HTR-8/SVneo (cell line): ENCODE measurements around the gene FCHSD2.
A peak's percentile ranks its signal among the peaks of the same experiment; 100 is the strongest.
"Not testable (repeated sequence)": the region's sequence is repeated elsewhere in the genome, so short reads cannot be mapped to it uniquely, and the experiment has no call there.

Source experiments
- DNase-seq: peaks from one replicate; pipeline ENCODE4 v3.0.0; 2011; ENCODE audit warnings: low spot score, mixed read lengths; ENCODE audit not compliant: insufficient read length
- FAIRE-seq: peaks from 2 replicates; lab custom pipeline; 2011; peaks lifted over from hg19 to GRCh38; lab: Jason Lieb, UNC

FCHSD2 gene

GRCh38 chr11:73077454-73077853 lies 64.7 kb downstream of the FCHSD2 start:
- no peak for DNase-seq
- no peak for FAIRE-seq

DNA sequence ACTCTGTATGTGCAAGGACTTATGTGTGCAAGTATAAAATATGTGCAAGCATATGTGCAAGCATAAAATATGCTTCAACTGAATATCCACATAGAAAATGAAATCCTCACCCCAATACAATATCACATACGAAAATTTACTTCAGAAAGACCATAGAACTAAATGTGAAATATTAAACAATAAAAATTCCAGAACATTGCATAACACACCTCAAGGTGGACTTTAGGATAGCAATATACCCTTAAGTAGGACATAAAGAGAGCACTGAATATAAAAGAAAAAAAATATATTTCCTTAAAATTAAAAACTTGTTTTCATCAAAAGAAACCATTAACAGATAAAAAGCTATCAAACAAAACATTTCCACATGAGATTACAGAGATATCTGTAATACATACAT lies 67.8 kb downstream of the FCHSD2 start:
- FAIRE-seq (no peak), DNase-seq (no peak)

- DNase-seq (no peak), FAIRE-seq (no peak)
Observed at GRCh38 chr11:73072935-73073481, 69.1 kb downstream of the FCHSD2 start.

GRCh38 chr11:73070653-73071052 lies 71.5 kb downstream of the FCHSD2 start:
- no peak for DNase-seq
- FAIRE-seq = no peak

DNA sequence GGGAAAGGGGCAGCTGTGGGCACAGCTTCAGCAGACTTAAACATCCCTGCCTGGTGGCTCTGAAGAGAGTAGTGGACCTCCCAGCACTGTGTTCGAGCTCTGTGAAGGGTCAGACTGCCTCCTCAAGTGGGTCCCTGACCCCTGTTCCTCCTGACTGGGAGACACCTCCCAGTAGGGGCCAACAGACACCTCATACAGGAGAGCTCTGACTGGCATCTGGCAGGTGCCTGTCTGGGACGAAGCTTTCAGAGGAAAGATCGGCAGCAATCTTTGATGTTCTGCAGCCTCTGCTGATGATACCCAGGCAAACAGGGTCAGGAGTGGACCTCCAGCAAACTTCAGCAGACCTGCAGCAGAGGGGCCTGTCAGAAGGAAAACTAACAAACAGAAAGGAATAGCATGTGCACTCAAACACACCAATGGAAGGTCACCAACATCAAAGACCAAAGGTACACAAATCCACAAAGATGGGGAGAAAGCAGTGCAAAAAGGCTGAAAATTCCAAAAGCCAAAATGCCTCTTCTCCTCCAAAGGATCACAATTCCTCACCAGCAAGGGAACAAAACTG lies 80.2 kb downstream of the FCHSD2 start:
- DNase-seq, FAIRE-seq: not testable (repeated sequence)

- FAIRE-seq, DNase-seq: not testable (repeated sequence)
Observed at GRCh38 chr11:73061434-73061833, 80.7 kb downstream of the FCHSD2 start.

- no peak for FAIRE-seq
- DNase-seq = no peak
Observed at GRCh38 chr11:73059915-73060314, 82.2 kb downstream of the FCHSD2 start.

DNA sequence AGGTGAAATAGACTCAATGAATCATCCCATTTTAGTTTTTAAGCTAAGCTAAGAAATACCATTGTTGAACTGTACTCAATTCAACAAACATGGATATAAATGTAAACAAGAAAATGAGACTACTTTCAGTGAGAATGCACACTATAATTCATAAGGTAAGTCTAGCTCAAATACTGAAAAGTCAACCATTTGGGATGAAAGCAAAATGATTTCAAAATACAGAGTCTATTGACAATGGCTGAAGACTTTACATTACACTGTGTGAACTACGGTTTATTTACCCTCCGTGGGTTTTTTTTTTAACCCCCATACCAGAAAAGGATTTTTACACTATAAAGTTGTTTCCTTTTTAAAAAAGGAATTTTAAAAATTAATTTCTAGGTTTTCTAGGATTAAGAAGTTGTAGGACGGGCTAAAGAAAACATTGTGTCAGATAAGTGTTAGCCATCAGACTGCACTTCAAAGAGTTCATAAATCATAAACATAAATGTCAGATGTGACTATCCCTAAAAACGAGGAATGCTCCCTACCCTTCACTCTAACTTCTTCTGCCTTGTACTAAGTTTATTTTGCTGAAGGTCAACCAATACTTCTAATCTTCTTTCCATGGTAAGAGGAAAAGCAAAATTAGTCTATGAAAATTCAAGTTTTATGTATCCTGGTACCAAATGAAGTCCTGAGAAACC lies 83.0 kb downstream of the FCHSD2 start:
- no peak for FAIRE-seq

GRCh38 chr11:73055655-73056354 lies 86.3 kb downstream of the FCHSD2 start:
- DNase-seq (no peak), FAIRE-seq (no peak)

More for the DNA sequence above, 83.0 kb downstream of the FCHSD2 start:
- DNase-seq = no peak

DNA sequence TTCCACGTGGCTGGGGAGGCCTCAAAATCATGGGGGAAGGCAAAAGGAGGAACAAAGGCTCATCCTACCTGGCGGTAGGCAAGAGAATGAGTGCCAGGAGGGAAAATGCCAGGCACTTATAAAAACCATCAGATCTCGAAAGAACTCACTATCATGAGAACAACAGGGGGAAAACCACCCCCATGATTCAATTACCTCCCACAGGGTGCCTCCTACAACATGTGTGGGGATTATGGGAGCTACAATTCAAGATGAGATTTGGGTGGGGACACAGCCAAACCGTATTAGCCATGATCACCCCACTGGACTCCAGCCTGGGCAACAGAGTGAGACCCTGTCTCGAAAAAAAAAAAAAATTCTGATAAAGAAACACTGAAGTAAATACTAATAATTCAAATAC lies 87.1 kb downstream of the FCHSD2 start:
- no peak for FAIRE-seq
- no peak for DNase-seq

DNA sequence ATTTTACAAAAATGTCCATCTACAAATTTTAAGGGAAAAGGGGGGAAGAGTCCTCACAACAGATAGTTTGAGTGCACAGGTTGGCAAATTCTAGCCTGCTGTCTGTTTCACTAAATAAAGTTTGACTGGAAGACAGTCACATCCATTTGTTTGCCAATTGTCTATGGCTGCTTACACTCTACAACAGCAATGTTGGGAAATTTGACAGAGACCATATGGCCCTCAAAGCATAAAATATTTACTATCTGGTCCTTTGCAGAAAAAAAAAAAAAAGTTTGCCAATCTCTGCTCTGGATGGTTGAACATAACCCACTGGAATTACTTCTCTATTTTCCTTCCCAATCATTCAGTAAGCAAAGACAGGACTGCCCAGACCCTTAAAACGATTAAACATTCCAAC lies 88.2 kb downstream of the FCHSD2 start:
- DNase-seq = no peak

DNA sequence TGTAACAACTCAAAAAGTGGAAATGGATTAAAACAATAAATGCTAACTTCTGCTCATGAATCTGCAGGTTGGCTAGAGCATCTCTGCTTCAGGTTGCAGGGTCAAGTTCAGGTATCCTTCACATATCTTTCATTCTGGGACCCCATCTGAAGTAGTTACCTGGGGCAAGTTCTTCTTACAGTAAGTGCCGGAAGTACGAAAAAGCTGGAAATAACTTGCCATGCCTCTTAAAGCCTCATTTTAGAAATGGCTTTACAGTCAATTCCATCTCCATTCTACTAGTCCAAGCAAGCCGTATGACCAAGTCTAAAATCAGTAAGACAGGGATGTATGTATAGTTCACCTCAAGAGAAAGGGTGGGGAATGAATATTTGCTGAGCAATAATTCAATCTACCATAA lies 93.7 kb downstream of the FCHSD2 start:
- DNase-seq (no peak), FAIRE-seq (no peak)

More for the DNA sequence above, 88.2 kb downstream of the FCHSD2 start:
- FAIRE-seq = no peak

DNA sequence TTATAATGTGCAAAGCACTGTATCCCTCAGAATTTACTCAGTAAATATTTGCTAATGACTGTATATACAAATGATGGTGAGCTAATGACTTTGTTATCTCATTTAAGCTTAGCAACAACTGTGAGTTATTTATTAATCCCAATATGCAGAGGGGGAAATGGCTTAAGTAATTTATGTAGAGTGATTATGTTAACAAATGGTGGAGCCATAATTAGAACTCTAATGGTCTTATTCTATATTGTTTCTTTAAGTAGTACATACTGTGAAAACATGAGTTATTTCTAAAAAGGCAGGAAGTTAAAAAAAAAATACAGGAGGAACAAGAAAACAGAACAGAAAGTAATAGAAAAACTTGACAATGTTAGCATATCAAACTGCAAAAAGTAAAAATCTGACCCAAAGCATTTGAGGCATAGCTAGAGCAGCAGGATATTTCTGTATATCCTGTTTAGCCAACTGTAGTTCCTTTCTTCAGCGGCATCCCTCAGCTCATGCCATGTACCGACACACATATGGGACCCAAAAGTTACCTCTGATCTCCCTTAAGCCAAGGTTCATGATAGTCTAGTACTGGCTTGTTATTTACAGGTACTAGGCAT lies 94.2 kb downstream of the FCHSD2 start:
- DNase-seq = no peak
- no peak for FAIRE-seq

DNA sequence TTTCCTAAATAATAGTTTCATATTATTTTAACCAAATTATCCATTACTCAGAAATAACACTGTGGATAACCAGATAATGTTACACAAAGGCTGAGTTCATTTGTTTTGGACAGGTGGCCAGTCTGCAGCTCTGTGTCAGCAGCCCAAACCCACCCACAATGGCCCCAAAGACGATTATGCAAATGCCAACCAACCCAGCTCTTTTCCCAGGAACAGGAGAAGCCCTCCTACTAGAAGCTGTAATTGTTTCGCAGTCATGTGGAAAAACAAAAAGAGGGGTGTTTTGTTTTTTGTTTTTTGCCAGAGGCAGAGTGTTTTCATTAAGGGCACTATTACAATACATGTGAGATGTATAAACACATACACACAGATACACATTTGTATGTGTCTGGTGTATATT lies 102.1 kb downstream of the FCHSD2 start:
- no peak for DNase-seq
- FAIRE-seq = no peak

GRCh38 chr11:73034777-73035176 lies 107.3 kb downstream of the FCHSD2 start:
- peak; percentile 74 for FAIRE-seq
- no peak for DNase-seq

DNA sequence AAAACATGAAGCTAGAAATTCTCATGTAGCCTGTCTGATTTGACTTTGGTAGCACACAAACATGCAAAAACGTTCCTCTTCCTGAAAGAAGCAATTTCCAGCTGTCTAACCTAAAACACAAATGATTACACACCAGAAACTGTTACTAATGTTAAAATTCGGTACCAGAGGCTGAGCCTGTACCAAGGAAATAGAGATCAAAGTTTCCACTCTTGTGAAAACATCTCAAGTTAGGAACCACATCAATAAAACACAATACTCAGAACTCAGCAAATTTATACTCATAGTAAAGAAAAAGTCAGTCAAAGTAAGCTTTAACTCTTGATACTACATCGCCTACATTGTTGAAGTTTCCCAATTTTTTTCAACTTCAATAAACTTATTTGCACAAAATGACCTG lies 107.8 kb downstream of the FCHSD2 start:
- FAIRE-seq = no peak
- DNase-seq = no peak

- FAIRE-seq = no peak
Observed at GRCh38 chr11:73030130-73030529, 112.0 kb downstream of the FCHSD2 start.

GRCh38 chr11:73029403-73029802 lies 112.7 kb downstream of the FCHSD2 start:
- FAIRE-seq (no peak), DNase-seq (no peak)

More at GRCh38 chr11:73030130-73030529, 112.0 kb downstream of the FCHSD2 start:
- no peak for DNase-seq

DNA sequence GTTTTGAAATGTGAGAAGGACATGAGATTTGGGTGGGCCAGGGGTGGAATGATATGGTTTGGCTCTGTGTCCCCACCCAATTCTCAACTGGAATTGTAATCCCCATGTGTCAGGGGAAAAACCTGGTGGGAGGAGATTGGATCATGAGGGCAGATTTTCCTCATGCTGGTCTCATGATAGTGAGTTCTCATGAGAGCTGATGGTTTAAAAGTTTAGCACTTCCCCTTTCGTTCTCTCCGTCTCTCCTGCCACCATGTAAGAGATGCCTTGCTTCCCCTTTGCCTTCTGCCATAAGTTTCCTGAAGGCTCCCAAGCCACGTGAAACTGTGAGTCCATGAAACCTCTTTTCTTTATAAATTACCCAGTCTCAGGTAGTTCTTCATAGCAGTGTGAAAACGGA lies 113.5 kb downstream of the FCHSD2 start:
- FAIRE-seq = no peak
- no peak for DNase-seq

DNA sequence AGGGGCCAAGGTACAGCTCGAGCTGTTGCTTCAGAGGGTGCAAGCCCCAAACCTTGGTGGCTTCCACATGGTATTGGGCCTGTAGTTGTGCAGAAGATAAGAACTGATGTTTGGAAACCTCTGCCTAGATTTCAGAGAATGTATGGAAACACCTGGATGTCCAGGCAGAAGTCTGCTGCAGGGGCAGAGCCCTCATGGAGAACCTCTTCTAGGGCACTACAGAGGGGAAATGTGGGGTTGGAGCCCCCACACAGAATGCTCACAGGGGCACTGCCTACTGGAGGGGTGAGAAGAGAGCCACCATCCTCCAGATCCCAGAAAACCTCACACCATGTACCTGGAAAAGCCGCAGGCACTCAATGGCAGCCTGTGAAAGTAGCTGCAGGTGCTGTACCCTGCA lies 114.3 kb downstream of the FCHSD2 start:
- not testable (repeated sequence) for FAIRE-seq, DNase-seq

DNA sequence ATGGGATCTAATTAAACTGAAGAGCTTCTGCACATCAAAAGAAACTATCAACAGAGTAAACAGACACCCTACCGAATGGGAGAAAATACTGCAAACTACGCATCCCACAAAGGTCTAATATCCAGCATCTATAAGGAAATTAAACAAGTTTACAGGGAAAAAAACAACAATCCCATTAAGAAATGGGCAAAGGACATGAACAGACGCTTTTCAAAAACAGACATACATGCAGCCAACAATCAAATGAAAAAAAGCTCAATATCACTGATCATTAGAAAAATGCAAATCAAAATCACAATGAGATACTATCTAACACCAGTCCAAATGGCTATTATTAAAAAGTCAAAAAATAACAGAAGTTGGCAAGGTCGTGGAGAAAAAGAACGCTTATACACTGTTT lies 117.5 kb downstream of the FCHSD2 start:
- no peak for FAIRE-seq
- DNase-seq = no peak
